HG02852 (cell line): ENCODE data around the gene ARPC4.
A peak's percentile ranks its signal among the peaks of the same experiment; 100 is the strongest.

Source experiments
- ATAC-seq: cut with Tn5 transposase; IDR thresholded peaks from one replicate; pipeline ENCODE4 v1.9.1; 2021; ENCODE audit warnings: mild to moderate bottlenecking, moderate library complexity; ENCODE audit not compliant: unreplicated experiment

The ARPC4 gene

GRCh38 chr3:9787714-9788113, 5.2 kb upstream of the ARPC4 start:
- ATAC-seq, result no peak

GRCh38 chr3:9791127-9791526, 1.8 kb upstream of the ARPC4 start:
- no peak for ATAC-seq

GRCh38 chr3:9791790-9792404, 985 bp upstream of the ARPC4 start:
- ATAC-seq, result no peak

DNA sequence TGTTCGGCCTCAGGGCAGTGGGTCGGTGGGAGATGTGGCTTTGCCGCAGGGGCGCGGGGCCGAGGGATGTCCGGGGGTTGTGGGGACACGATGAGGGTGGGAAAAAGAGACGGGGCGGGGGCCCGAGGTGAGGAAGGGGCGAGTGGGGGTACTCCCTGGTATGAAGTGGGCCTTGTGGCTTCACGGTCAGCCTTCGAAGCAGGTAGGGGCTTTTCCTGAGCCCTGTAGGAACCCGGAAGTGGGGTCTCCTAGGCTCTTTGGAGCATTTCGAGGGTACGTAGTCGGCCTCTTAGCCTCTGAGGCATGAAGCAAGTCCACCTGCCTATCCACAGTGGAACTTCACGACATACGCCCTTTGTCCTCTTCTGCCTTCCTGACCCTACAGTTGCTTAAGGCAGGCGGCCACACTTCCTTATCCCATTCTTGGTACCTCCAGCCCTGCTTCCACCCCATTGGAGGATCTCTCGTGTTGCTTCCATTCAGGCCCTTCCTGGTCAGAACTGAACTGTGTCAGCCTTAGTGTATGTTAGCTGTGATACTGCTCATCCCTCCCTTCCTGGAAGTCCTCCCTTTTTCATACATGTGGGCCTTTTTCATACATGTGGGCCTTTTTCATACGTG, 389 bp downstream of the ARPC4 start:
- peak; percentile 9 for ATAC-seq

DNA sequence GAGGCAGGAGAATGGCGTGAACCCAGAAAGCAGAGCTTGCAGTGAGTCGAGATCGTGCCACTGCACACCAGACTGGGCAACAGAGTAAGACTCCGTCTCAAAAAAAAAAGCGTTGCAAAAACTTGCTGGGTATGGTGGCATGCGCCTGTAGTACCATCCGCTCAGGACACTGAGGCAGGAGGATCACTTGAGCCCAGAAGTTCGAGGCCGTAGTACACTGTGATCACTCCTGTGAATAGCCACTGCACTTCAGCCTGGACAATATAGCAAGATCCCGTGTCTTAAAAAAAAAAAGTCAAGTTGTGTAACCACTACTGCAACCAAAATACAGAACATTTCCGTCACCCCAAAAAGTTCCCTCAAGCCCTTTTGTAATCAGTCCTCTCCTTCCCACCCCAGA, 1.5 kb downstream of the ARPC4 start:
- ATAC-seq, result no peak

- no peak for ATAC-seq
Observed at GRCh38 chr3:9795207-9795606, 2.3 kb downstream of the ARPC4 start.

- ATAC-seq, result no peak
Observed at GRCh38 chr3:9797196-9797945, 4.5 kb downstream of the ARPC4 start.

GRCh38 chr3:9800529-9800928, 7.6 kb downstream of the ARPC4 start:
- ATAC-seq, result no peak

GRCh38 chr3:9803494-9803893, 10.6 kb downstream of the ARPC4 start:
- ATAC-seq, result no peak

- no peak for ATAC-seq
Observed at GRCh38 chr3:9804996-9805395, 12.1 kb downstream of the ARPC4 start.

GRCh38 chr3:9806137-9806536, 13.3 kb downstream of the ARPC4 start:
- ATAC-seq, result no peak

DNA sequence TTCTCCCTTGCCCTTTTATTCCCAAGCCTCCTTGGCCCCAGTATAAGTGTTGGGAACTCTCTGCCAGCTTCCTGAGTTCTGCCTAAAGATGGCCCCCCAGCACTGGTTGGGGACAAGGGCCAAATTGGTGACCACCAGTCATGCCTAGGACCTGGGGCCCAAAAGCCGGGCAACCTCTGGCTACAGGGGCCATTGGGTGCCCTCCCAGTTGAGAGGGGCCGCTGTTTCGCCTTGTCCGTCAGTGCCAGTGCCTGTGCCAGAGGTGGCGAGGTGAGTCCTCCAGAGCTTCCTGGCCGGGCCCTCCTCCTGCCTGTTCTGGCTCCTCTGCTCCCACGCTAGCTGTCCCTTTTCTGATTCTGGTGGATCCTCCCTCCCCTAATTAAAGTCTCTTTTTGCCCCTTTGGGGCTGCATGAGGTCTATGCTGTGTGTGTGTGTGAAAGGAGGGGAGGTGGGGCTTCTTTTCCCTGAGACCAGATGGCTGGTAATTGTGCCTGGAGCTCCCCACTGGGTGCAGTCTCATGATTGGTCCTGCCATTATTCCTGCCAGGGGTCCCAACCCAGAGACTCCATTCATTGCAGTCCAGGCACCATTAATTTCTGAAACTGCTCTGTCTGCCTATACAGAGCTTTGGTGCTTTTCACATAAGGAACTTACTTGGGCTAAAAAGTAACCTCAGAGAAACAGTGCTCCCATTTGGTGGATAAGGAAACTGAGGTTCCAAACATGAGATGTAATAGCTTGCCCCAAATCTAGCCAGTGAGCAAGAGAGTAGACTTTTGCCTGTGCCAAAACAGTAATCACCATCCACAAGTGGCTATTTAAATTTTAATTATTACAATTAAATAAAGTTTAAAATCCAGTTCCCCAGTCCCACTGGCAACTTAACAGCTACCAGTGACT, 14.1 kb downstream of the ARPC4 start:
- no peak for ATAC-seq

DNA sequence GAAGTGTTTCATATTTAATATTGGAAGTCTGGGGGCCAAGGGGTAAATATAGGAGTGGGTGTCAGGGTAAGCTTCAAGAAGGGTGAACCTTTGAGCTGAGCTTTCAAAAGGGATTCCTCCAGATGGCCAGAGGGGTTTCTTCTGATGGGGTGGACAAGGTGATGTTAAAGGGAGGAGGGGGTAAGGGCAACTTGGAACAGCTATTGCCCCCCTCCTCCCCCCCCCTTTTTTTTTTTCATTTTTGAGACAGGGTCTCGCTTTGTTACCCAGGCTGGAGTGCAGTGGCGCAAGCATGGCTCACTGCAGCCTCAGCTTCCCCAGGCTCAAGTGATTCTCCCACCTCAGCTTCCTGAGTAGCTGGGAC, 15.1 kb downstream of the ARPC4 start:
- ATAC-seq, result no peak

DNA sequence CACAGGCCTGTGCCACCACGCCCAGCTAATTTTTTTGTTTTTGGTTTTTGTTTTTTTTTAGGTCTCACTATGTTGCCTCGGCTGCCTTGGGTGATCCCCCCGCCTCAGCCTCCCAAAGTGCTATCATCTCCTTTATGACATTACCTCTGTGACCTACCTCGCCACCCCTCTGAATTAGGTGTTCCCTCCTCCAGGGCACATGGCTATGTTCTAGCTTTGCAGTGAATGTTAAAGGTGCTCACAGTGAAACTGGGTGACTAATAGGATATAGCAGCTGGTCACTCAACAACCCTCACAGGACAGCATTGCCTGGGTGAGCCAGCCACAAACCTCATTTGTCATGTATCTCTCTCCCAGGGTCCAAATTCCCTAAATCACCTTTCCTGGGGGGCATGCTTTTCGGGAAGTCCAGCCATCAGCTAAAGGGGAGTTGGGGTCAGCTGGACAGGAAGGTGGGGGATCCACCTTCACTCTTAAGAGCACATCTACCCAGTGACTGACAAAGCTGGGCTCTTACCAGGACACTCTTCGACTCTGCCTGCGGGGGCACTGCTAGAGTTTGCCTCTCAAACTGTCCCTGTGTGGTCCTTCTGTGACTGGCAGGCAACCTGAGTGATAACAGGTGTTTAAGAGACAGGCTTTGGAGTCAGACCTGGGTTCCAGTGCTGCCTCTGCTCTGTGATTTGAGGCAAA, 15.6 kb downstream of the ARPC4 start:
- ATAC-seq, result peak; percentile 48

GRCh38 chr3:9809239-9809614, 16.3 kb downstream of the ARPC4 start:
- no peak for ATAC-seq

- peak; percentile 43 for ATAC-seq
Observed at GRCh38 chr3:9809615-9810432, 16.9 kb downstream of the ARPC4 start, which contains the start of gene TTLL3. TSS of gene TTLL3 (plus strand) at chr3:9810262. CDS start at chr3:9810662, 400 bp downstream.

DNA sequence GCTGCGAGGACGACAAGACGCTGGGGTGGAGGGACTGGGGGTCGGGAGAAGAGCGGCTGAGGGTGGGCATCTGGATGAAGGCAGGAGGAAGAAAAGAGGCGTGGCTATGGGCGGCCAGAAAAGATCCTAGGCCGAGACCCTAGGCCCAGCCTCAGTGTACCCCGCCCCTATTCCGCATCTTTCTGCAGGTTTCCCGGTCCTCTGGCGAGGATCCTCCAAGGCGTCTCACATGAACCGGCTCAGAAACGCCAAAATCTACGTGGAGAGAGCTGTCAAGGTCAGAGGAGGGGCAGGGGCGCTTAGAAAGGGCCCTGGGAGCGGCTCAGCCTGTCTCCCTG, 17.5 kb downstream of the ARPC4 start:
- ATAC-seq, result no peak

DNA sequence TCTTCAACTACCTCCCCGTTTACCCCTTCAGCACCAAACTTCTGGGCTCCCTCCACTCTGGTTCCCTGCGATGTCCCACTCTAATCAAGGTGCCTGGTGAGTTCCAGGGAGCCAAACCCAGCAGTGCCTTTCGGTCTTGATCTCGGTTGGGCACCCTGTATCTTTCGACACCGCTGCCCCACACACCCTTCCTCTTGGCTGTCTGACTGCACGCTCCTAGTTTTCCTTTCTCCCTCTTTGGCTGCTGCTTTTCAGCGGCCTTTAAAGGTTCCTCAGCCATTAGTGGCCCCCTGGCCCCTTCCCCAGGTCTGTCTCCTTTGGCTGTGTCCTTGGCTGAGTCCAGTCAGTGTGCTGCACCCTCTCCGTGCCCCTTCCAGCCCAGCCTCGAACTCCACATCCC, 18.0 kb downstream of the ARPC4 start:
- no peak for ATAC-seq

DNA sequence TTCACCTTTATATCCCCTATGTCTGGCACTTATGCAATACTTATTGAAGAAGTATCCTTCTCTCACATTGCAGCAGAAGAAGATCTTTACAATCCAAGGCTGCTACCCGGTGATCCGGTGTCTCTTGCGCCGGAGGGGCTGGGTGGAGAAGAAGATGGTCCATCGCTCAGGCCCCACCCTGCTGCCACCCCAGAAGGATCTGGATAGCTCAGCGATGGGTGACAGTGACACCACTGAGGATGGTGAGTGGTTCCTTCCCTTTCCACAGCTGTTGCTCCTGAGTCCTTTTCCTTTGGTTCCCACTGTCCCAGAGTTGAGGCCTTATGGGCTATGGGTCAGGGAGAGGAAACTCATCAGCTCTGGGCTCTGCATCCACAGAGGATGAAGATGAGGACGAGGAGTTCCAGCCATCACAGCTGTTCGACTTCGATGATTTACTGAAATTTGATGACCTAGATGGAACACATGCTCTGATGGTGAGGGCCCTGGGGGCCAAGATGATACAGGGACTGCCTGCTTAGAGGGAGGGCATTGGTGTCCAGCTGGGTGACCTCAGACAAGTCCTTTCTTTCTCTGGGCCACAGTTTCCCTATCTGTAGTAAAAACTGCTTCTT, 20.1 kb downstream of the ARPC4 start:
- no peak for ATAC-seq

DNA sequence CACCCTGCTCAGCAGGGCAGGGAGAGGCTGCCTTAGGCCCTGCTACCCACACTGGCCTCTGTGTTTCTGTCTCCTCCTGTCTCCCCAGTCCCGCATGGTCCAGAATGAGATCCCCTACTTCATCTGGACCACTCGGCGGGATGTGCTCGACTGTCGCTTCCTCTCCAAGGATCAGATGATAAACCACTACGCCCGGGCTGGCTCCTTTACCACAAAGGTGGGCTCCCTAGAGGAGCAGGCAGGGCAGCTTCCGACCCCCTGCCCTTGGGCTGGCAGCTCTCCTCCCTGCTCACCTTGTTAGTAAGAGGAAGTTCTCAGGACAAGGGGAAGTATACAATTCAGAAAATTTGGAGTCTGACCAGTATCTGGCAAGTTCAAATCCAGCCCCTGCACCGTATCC, 23.1 kb downstream of the ARPC4 start:
- ATAC-seq, result no peak
